Measurements from ENCODE around the gene SLC6A19. TPM values are rescaled to one million over a fixed set of nuclear protein-coding genes. Genes with fewer than 3 reads are reported as not detected.

SLC6A19 gene
- total RNA-seq, 1 experiment from 2014 or later = 0.04 TPM

DNA sequence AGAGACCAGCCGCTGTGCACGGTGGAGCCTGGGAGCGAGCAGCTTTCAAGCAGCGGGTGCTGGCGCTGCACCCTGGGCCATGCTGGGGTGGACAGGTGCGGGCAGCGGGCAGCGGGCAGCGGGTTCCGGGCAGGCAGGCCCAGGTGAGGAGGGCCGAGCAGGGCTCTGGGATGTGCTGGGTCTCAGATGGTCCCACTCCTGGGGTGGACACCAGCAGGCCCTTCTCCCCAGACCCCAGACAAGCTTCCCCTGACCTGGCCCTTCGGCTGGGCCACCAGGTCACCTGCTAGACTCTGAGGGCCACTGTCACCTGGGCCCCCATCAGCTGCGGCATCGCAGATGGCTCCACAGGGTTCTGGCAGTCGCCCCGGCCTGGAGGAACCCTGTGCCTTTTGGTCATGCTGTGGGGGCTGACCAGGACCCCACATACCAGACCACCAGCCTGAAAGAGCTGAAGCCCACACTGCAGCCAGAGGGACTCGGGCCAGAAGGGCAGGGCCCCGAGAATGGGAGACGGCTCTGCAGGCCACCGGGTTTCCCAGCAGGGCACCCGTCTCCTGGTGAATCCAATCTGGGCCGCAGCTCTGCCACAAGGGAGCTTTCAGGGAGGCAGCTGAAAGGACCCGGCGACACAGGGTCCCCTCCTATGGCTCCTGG is 2.0 kb downstream of the SLC6A19 start:
- ChIA-PET CTCF (interaction anchor here (3.0 kb wide), 1 partner anchor 30 kb away, joined by 23 read pairs; no protein-coding TSS in a partner anchor), POLR2A (no interaction called here)
- TF ChIP-seq ATF2 (CRISPR knock-in tag; IDR thresholded peaks at IDR 0.05; ENCODE audit: borderline replicate concordance, low read depth) (no peak), ZNF232 (CRISPR knock-in tag; IDR thresholded peaks at IDR 0.05) (no peak), ZNF423 (CRISPR knock-in tag; IDR thresholded peaks at IDR 0.05) (no peak), GTF2I (CRISPR knock-in tag; conservative IDR thresholded peaks at IDR 0.05) (no peak), RORB (CRISPR knock-in tag; IDR thresholded peaks at IDR 0.05) (no peak), ATF6 (CRISPR knock-in tag; IDR thresholded peaks at IDR 0.05) (no peak), MYBL2 (CRISPR knock-in tag; IDR thresholded peaks at IDR 0.05) (no peak)
- TF ChIP-seq, protein P1, sequence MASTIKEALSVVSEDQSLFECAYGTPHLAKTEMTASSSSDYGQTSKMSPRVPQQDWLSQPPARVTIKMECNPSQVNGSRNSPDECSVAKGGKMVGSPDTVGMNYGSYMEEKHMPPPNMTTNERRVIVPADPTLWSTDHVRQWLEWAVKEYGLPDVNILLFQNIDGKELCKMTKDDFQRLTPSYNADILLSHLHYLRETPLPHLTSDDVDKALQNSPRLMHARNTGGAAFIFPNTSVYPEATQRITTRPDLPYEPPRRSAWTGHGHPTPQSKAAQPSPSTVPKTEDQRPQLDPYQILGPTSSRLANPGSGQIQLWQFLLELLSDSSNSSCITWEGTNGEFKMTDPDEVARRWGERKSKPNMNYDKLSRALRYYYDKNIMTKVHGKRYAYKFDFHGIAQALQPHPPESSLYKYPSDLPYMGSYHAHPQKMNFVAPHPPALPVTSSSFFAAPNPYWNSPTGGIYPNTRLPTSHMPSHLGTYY (CRISPR knock-in tag; IDR thresholded peaks at IDR 0.05) = no peak
- TF ChIP-seq, protein P2, sequence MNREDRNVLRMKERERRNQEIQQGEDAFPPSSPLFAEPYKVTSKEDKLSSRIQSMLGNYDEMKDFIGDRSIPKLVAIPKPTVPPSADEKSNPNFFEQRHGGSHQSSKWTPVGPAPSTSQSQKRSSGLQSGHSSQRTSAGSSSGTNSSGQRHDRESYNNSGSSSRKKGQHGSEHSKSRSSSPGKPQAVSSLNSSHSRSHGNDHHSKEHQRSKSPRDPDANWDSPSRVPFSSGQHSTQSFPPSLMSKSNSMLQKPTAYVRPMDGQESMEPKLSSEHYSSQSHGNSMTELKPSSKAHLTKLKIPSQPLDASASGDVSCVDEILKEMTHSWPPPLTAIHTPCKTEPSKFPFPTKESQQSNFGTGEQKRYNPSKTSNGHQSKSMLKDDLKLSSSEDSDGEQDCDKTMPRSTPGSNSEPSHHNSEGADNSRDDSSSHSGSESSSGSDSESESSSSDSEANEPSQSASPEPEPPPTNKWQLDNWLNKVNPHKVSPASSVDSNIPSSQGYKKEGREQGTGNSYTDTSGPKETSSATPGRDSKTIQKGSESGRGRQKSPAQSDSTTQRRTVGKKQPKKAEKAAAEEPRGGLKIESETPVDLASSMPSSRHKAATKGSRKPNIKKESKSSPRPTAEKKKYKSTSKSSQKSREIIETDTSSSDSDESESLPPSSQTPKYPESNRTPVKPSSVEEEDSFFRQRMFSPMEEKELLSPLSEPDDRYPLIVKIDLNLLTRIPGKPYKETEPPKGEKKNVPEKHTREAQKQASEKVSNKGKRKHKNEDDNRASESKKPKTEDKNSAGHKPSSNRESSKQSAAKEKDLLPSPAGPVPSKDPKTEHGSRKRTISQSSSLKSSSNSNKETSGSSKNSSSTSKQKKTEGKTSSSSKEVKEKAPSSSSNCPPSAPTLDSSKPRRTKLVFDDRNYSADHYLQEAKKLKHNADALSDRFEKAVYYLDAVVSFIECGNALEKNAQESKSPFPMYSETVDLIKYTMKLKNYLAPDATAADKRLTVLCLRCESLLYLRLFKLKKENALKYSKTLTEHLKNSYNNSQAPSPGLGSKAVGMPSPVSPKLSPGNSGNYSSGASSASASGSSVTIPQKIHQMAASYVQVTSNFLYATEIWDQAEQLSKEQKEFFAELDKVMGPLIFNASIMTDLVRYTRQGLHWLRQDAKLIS (CRISPR knock-in tag; IDR thresholded peaks at IDR 0.05; ENCODE audit: borderline replicate concordance) = no peak
- ATAC-seq = no peak
- no peak for DNase-seq (ENCODE audit: low spot score)
- Mint-ChIP-seq H3K9me3 (no peaks in the 10 kb centered on the region), H3K27ac (no peak overlapping the region), H3K27me3 (ENCODE audit: low read depth) (no peaks in the 10 kb centered on the region), H3K36me3 (no peaks in the 10 kb centered on the region), H3K4me1 (peaks cover 7% of the 10 kb centered on the region; the same call in 1 of the 2 replicates), H3K4me3 (no peak overlapping the region)

- DNase-seq (ENCODE audit: low spot score) (peak; percentile 8), ATAC-seq (no peak)
- Mint-ChIP-seq H3K4me3 (no peak overlapping the region), H3K27ac (no peak overlapping the region), H3K27me3 (ENCODE audit: low read depth) (no peaks in the 10 kb centered on the region), H3K36me3 (no peaks in the 10 kb centered on the region), H3K4me1 (peaks cover 7% of the 10 kb centered on the region; the same call in 1 of the 2 replicates), H3K9me3 (no peaks in the 10 kb centered on the region)
- ChIA-PET POLR2A (no interaction called here), CTCF (interaction anchor here (0.7 to 3.0 kb wide), 29 partner anchors 8 to 441 kb away, joined by 3 to 23 read pairs (median 4); no protein-coding TSS in a partner anchor)
- TF ChIP-seq ATF2 (CRISPR knock-in tag; IDR thresholded peaks at IDR 0.05; ENCODE audit: borderline replicate concordance, low read depth) (no peak), ZNF317 (CRISPR knock-in tag; IDR thresholded peaks at IDR 0.05; ENCODE audit: borderline replicate concordance, low read depth) (no peak), ELF4 (CRISPR knock-in tag; IDR thresholded peaks at IDR 0.05; ENCODE audit: low read depth) (no peak), NFE2L1 (CRISPR knock-in tag; IDR thresholded peaks at IDR 0.05) (no peak), GABPB1 (CRISPR knock-in tag; IDR thresholded peaks at IDR 0.05) (no peak), JUN (CRISPR knock-in tag; IDR thresholded peaks at IDR 0.05) (no peak)
- TF ChIP-seq, protein P3, sequence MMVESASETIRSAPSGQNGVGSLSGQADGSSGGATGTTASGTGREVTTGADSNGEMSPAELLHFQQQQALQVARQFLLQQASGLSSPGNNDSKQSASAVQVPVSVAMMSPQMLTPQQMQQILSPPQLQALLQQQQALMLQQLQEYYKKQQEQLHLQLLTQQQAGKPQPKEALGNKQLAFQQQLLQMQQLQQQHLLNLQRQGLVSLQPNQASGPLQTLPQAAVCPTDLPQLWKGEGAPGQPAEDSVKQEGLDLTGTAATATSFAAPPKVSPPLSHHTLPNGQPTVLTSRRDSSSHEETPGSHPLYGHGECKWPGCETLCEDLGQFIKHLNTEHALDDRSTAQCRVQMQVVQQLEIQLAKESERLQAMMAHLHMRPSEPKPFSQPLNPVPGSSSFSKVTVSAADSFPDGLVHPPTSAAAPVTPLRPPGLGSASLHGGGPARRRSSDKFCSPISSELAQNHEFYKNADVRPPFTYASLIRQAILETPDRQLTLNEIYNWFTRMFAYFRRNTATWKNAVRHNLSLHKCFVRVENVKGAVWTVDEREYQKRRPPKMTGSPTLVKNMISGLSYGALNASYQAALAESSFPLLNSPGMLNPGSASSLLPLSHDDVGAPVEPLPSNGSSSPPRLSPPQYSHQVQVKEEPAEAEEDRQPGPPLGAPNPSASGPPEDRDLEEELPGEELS (CRISPR knock-in tag; IDR thresholded peaks at IDR 0.05) = no peak
- TF ChIP-seq, protein P4, sequence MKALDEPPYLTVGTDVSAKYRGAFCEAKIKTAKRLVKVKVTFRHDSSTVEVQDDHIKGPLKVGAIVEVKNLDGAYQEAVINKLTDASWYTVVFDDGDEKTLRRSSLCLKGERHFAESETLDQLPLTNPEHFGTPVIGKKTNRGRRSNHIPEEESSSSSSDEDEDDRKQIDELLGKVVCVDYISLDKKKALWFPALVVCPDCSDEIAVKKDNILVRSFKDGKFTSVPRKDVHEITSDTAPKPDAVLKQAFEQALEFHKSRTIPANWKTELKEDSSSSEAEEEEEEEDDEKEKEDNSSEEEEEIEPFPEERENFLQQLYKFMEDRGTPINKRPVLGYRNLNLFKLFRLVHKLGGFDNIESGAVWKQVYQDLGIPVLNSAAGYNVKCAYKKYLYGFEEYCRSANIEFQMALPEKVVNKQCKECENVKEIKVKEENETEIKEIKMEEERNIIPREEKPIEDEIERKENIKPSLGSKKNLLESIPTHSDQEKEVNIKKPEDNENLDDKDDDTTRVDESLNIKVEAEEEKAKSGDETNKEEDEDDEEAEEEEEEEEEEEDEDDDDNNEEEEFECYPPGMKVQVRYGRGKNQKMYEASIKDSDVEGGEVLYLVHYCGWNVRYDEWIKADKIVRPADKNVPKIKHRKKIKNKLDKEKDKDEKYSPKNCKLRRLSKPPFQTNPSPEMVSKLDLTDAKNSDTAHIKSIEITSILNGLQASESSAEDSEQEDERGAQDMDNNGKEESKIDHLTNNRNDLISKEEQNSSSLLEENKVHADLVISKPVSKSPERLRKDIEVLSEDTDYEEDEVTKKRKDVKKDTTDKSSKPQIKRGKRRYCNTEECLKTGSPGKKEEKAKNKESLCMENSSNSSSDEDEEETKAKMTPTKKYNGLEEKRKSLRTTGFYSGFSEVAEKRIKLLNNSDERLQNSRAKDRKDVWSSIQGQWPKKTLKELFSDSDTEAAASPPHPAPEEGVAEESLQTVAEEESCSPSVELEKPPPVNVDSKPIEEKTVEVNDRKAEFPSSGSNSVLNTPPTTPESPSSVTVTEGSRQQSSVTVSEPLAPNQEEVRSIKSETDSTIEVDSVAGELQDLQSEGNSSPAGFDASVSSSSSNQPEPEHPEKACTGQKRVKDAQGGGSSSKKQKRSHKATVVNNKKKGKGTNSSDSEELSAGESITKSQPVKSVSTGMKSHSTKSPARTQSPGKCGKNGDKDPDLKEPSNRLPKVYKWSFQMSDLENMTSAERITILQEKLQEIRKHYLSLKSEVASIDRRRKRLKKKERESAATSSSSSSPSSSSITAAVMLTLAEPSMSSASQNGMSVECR (CRISPR knock-in tag; IDR thresholded peaks at IDR 0.05; ENCODE audit: borderline replicate concordance) = no peak
These were observed 2.7 kb downstream of the SLC6A19 start for GRCh38 chr5:1203968-1204692.
